ENCODE data around the gene CDH8.

GRCh38 chr16:62033065-62033464, 3.2 kb downstream of the CDH8 start:
- TF ChIP-seq CTCF (IDR thresholded peaks at IDR 0.05) (no peak), EP300 (IDR thresholded peaks at IDR 0.05; ENCODE audit: low read depth) (no peak)
